ENCODE results near the gene ABCF1.

DNA sequence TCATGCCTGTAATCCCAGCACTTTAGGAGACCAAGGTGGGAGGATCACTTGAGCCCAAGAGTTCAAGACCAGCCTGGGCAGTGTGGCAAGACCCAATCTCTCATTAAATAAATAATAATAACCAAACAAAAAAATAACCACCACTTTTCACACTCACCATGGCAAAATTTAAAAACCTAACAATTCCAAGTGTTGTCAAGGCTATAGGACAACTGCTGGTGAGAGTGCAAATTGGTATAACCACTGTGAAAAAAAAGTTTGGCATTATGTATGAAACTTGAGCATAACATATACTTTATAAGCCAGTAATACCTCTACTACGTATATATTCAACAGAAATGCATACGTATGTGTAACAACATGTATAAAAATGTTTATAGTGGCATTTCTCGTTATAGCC lies 10.3 kb upstream of the ABCF1 start:
- TF ChIP-seq, protein P1, sequence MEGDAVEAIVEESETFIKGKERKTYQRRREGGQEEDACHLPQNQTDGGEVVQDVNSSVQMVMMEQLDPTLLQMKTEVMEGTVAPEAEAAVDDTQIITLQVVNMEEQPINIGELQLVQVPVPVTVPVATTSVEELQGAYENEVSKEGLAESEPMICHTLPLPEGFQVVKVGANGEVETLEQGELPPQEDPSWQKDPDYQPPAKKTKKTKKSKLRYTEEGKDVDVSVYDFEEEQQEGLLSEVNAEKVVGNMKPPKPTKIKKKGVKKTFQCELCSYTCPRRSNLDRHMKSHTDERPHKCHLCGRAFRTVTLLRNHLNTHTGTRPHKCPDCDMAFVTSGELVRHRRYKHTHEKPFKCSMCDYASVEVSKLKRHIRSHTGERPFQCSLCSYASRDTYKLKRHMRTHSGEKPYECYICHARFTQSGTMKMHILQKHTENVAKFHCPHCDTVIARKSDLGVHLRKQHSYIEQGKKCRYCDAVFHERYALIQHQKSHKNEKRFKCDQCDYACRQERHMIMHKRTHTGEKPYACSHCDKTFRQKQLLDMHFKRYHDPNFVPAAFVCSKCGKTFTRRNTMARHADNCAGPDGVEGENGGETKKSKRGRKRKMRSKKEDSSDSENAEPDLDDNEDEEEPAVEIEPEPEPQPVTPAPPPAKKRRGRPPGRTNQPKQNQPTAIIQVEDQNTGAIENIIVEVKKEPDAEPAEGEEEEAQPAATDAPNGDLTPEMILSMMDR (IDR thresholded peaks at IDR 0.05), result no peak
- TF ChIP-seq POLR2A (IDR thresholded peaks at IDR 0.05; ENCODE audit: low read depth), result no peak
- no peak for TF ChIP-seq POLR2AphosphoS5 (IDR thresholded peaks at IDR 0.05)
- TF ChIP-seq EP300 (IDR thresholded peaks at IDR 0.05), result no peak

All from esophagus muscularis mucosa (tissue), 4 donors.